GM12878 (cell line): ENCODE data around the gene BICRA. TPM values are rescaled to one million over a fixed set of nuclear protein-coding genes. Genes with fewer than 3 reads are reported as not detected.
"Not testable (repeated sequence)": the region's sequence is repeated elsewhere in the genome, so short reads cannot be mapped to it uniquely, and the experiment has no call there.

ENCODE experiments used
- ATAC-seq: fragments of 200-7000 bp; cut with Tn5 transposase; 3 replicates; pipeline ENCODE4 v1.9.1; 2020; ENCODE audit warnings: mild to moderate bottlenecking, moderate library complexity
- BruUV-seq: library from RNA; stranded (reverse); fragments of 400-500 nt; replicated peaks from 2 replicates; lab custom pipeline; 2021; lab: Mats Ljungman, UMichigan
- CTCF ChIA-PET: fragments of 300-600 bp; sonication (Branson Sonifier 250); formaldehyde crosslinking; extraction: SDS; loops from one replicate; lab custom pipeline; 2021; ENCODE audit warnings: inconsistent platforms; lab: Yijun Ruan, JAX
- POLR2A ChIA-PET: fragments of 350-600 bp; formaldehyde crosslinking; extraction: SDS; loops from one replicate; lab custom pipeline; 2021; ENCODE audit warnings: inconsistent platforms; lab: Charles Lee
- RAD21 ChIA-PET: fragments of 300-600 bp; sonication (Branson Sonifier 250); formaldehyde crosslinking; loops from one replicate; lab custom pipeline; 2023; ENCODE audit warnings: antibody characterized with exemption; ENCODE audit not compliant: unreplicated experiment; lab: Charles Lee
- SMC1A ChIA-PET: fragments of 300-600 bp; sonication (Branson Sonifier 250); formaldehyde crosslinking; loops from one replicate; lab custom pipeline; 2023; ENCODE audit not compliant: unreplicated experiment, uncharacterized antibody; lab: Charles Lee
- DNase-seq: peaks from one replicate; pipeline ENCODE4 v3.0.0-alpha.2; 2011; ENCODE audit warnings: low read depth, low spot score
- FAIRE-seq: peaks from 3 replicates; lab custom pipeline; 2011; peaks lifted over from hg19 to GRCh38; lab: Jason Lieb, UNC
- H2AFZ ChIP-seq: 2 replicates; pipeline ENCODE4 v1.6.0; 2011; ENCODE audit warnings: low read depth, low read length, control low read depth; ENCODE audit not compliant: control insufficient read depth
- H3K27ac ChIP-seq: 2 replicates; pipeline ENCODE4 v1.5.1; 2011; ENCODE audit warnings: control low read depth; ENCODE audit not compliant: control insufficient read depth, insufficient read depth
- H3K27me3 ChIP-seq, 2 experiments: replicated peaks in 1 of 2; 2 replicates each; pipeline versions ENCODE4 v1.6.0 to v1.6.1; 2011; ENCODE audit warnings: low read length in 1 of 2; ENCODE audit not compliant: control insufficient read depth in 2 of 2, insufficient read depth in 2 of 2
- H3K36me3 ChIP-seq, 2 experiments: 2 replicates each; pipeline ENCODE4 v1.5.1; 2011; ENCODE audit warnings: low read length in 1 of 2; ENCODE audit not compliant: control insufficient read depth in 2 of 2, insufficient read depth in 2 of 2
- H3K4me1 ChIP-seq: 2 replicates; pipeline ENCODE4 v1.6.1; 2011; ENCODE audit warnings: mild to moderate bottlenecking, low read length, moderate library complexity, mixed read lengths; ENCODE audit not compliant: control insufficient read depth, insufficient read depth
- H3K4me2 ChIP-seq: 2 replicates; pipeline ENCODE4 v1.6.0; 2011; ENCODE audit warnings: control low read depth; ENCODE audit not compliant: control insufficient read depth, insufficient read depth
- H3K4me3 ChIP-seq: fragments of 200-600 bp; sonication (generic); 2 replicates; pipeline ENCODE4 v1.5.1; 2016
- H3K79me2 ChIP-seq: 2 replicates; pipeline ENCODE4 v1.6.0; 2011; ENCODE audit warnings: low read length; ENCODE audit not compliant: control insufficient read depth, insufficient read depth
- H3K9ac ChIP-seq: 2 replicates; pipeline ENCODE4 v1.8.0; 2011; ENCODE audit warnings: low read length, control low read depth, mixed read lengths; ENCODE audit not compliant: control insufficient read depth, insufficient read depth
- H3K9me3 ChIP-seq: replicated peaks from 3 replicates; pipeline ENCODE4 v1.5.1; 2011; ENCODE audit warnings: mild to moderate bottlenecking, low read length; ENCODE audit not compliant: control insufficient read depth, insufficient read depth
- H4K20me1 ChIP-seq: 2 replicates; pipeline ENCODE4 v1.6.0; 2011; ENCODE audit not compliant: control insufficient read depth, insufficient read depth
- MLLT1 ChIP-seq: fragments of 450-650 bp; IDR thresholded peaks from 2 replicates; pipeline ENCODE4 v1.6.1; 2016; ENCODE audit warnings: mild to moderate bottlenecking
- WGBS: methylation state at CpG from one replicate; pipeline ENCODE4 v1.1.6; 2016; ENCODE audit warnings: low lambda C conversion rate; ENCODE audit not compliant: insufficient replicate concordance, insufficient coverage; ENCODE audit errors: missing lambda C conversion rate; 5-methylcytosine and 5-hydroxymethylcytosine counted together
- in situ Hi-C: fragments of 300-500 bp; cut with MboI; formaldehyde crosslinking; loops from 9 replicates; pipeline ENCODE4 v1.14.3; 2018; ENCODE audit warnings: mixed read lengths
- intact Hi-C: fragments of 100-400 bp; cut with micrococcal nuclease; formaldehyde crosslinking; loops from one replicate; pipeline ENCODE4 v1.14.2; 2022; ENCODE audit not compliant: unreplicated experiment
- polyA plus RNA-seq, 11 experiments: library from polyadenylated mRNA; depleted of rRNA in 4 of 11; unstranded in 6 of 11; stranded (reverse) in 5 of 11; fragments of >200 nt; fragmentation: Nextera tagmentation in 4 of 11; fragmentation: Illumina TruSeq in 1 of 11; extraction: Ambion mirVana in 4 of 11; extraction: Trizol in 1 of 11; gene quantifications; 1 replicate in 1 of 11; 2 replicates in 10 of 11; pipeline versions ENCODE4 v1.2.1 to v1.2.3, GENCODE V29; 2011 to 2016; ENCODE audit warnings: inconsistent platforms in 2 of 11, missing spikeins in 2 of 11, low read depth in 1 of 11
- total RNA-seq, 4 experiments: library from RNA; depleted of rRNA in 3 of 4; stranded (reverse); fragments of >200 nt in 3 of 4; fragmentation: Illumina TruSeq in 1 of 4; extraction: Trizol in 1 of 4; gene quantifications; 2 replicates each; pipeline versions ENCODE4 v1.2.1 to v1.2.3, GENCODE V29; 2013 to 2021

The BICRA gene
- total and polyA plus RNA-seq, 10 of the 15 experiments (the other 5 are each of a cell fraction or from before 2014, with no cell fraction given), result 0.11 to 15.3 (median 1.3) TPM

- BruUV-seq, ATAC-seq, H3K79me2 ChIP-seq, H3K36me3 ChIP-seq, H3K27me3 ChIP-seq, H4K20me1 ChIP-seq, in situ Hi-C loops, H3K9me3 ChIP-seq, H3K27ac ChIP-seq, DNase-seq, FAIRE-seq: not testable (repeated sequence)
- ChIA-PET CTCF (interaction anchor here (0.6 to 3.4 kb wide), 6 partner anchors 8 to 337 kb away, joined by 3 to 14 read pairs (median 4); no protein-coding TSS in a partner anchor), RAD21 (interaction anchor here (0.9 to 1.2 kb wide), 2 partner anchors 86 to 161 kb away, joined by 3 read pairs; no protein-coding TSS in a partner anchor), POLR2A (interaction anchor here (0.7 to 2.1 kb wide), 8 partner anchors 9 to 116 kb away, joined by 3 to 14 read pairs (median 3); partner anchors contain the start of genes BICRA and KPTN), SMC1A (interaction anchor here (0.6 to 0.9 kb wide), 3 partner anchors 11 to 151 kb away, joined by 4 to 5 read pairs (median 4); no protein-coding TSS in a partner anchor)
- intact Hi-C loops, result loop anchor here (1.0 to 2.0 kb wide), 2 partner anchors 9 to 85 kb away; partner anchors contain the start of gene NAPA
- 61% methylated on average over 22 of the region's 25 CpGs for WGBS
- Histone ChIP-seq H2AFZ (peak overlapping the region; percentile 58), H3K4me1 (peaks cover 11% of the 10 kb centered on the region), H3K4me3 (peak overlapping the region; percentile 48; the same call in 1 of the 2 replicates), H3K4me2 (peak overlapping the region; percentile 70), H3K9ac (peak overlapping the region; percentile 62; the same call in 1 of the 2 replicates)
- 0 out of 2 replicates have a peak, but pooled peaks have one; percentile 22 for TF ChIP-seq MLLT1
Measured at GRCh38 chr19:47599671-47600245, 9.2 kb upstream of the BICRA start.
